Heart right ventricle (tissue), 16 donors: Measurements from ENCODE around the gene SPACDR. TPM values are rescaled to one million over a fixed set of nuclear protein-coding genes. Genes with fewer than 3 reads are reported as not detected.
A peak's percentile ranks its signal among the peaks of the same experiment; 100 is the strongest.

ENCODE experiments used
- ATAC-seq, 8 donors: fragments of 200-7000 bp; cut with Tn5 transposase; one replicate each; pipeline ENCODE4 v1.9.1; 2020; ENCODE audit warnings: mild to moderate bottlenecking in 8 of 8, moderate library complexity in 8 of 8, moderate number of reproducible peaks in 1 of 8
- DNase-seq, 2 donors: peaks; one replicate each; pipeline ENCODE4 v3.0.0-alpha.2; 2020
- H3K27ac ChIP-seq, 10 donors: fragments of 200-600 bp; sonication (generic) in 2 of 10; one replicate each; pipeline versions ENCODE4 v1.5.0 to v1.8.0; 2020 to 2022; ENCODE audit warnings: mild to moderate bottlenecking in 3 of 10
- H3K27me3 ChIP-seq, 7 donors: fragments of 200-600 bp; one replicate each; pipeline ENCODE4 v1.8.0; 2021 to 2022; ENCODE audit warnings: mild to moderate bottlenecking in 2 of 7
- H3K36me3 ChIP-seq, 9 donors: fragments of 200-600 bp; sonication (generic) in 1 of 9; one replicate each; pipeline versions ENCODE4 v1.5.0 to v1.8.0; 2020 to 2022; ENCODE audit warnings: mild to moderate bottlenecking in 2 of 9
- H3K4me1 ChIP-seq, 9 donors: fragments of 200-600 bp; sonication (generic) in 1 of 9; one replicate each; pipeline versions ENCODE4 v1.5.0 to v1.8.0; 2020 to 2022; ENCODE audit warnings: mild to moderate bottlenecking in 4 of 9
- H3K4me3 ChIP-seq, 10 donors: fragments of 200-600 bp; sonication (generic) in 2 of 10; one replicate each; pipeline versions ENCODE4 v1.5.0 to v1.8.0; 2020 to 2022; ENCODE audit warnings: mild to moderate bottlenecking in 7 of 10, moderate library complexity in 2 of 10
- H3K9me3 ChIP-seq, 11 donors: fragments of 200-600 bp in 10 of 11; sonication (generic) in 2 of 11; one replicate each; pipeline versions ENCODE4 v1.5.0 to v1.8.0; 2013 to 2022; ENCODE audit warnings: mild to moderate bottlenecking in 2 of 11, control low read depth in 1 of 11, moderate library complexity in 1 of 11
- CTCF ChIP-seq, 9 donors: fragments of 200-600 bp; sonication (generic) in 2 of 9; IDR thresholded peaks; one replicate each; pipeline versions ENCODE4 v1.5.0 to v1.8.0; 2021 to 2022; ENCODE audit warnings: antibody characterized with exemption in 9 of 9, mild to moderate bottlenecking in 5 of 9, moderate library complexity in 1 of 9
- WGBS, 2 donors: extraction: QIAGEN DNeasy Blood & Tissue Kit; methylation state at CpG; one replicate each; pipeline ENCODE4 v1.1.7; 2013; ENCODE audit warnings: inconsistent platforms in 1 of 2; 5-methylcytosine and 5-hydroxymethylcytosine counted together
- intact Hi-C, 10 donors: fragments of 100-400 bp; cut with DNase I; formaldehyde crosslinking; loops; one replicate each; pipeline versions ENCODE4 v1.11.1 to v1.14.2; 2022
- polyA plus RNA-seq, 2 donors: library from polyadenylated mRNA; stranded (reverse); fragments of 200-250 nt; gene quantifications; one replicate each; pipeline ENCODE4 v1.2.3, GENCODE V29; 2013
- total RNA-seq, 10 donors: library from RNA; stranded (reverse); fragmentation: NEBNext Ultra II Directional in 3 of 10; extraction: Animal tissue kit (Norgen Biotek cat#: 25700) in 3 of 10; gene quantifications; one replicate each; pipeline versions ENCODE4 v1.2.1 to v1.2.4, GENCODE V29; 2021 to 2023
- donor health status: Arrhythmogenic right ventricular cardiomyopathy.
- donor health status: ischemic (EF 13 %, LVEDD 7.1; RV severe dilation, severe dysfunction).
- donor health status: healthy with polysubstance abuse.
- donor health status: DM: no; HTN: yes; CAD: no.
- donor health status: DM: no; HTN: no; CAD: no.
- donor health status: ischemic (EF 25% LVEDD 6.9; RV normal size, moderate dysfunction).
- donor health status: ischemic (EF 25% LVEDD 5.7; RV mildly dilated, moderate dysfunction).
- donor health status: healthy.
- donor health status: DM: yes; HTN: yes; CAD: no.
- donor health status: Ischemic cardiomyopathy.
- donor health status: ischemic (EF 35%, LVEDD 5.7; RV mildly dilated, moderate dysfunction).
- donor health status: nonischemic (EF 11% LVEDD 7.7; RV severe dilation, severe dysfunction).
- donor health status: DM: yes; HTN: yes; CAD: no.
- donor health status: PGD.
- donor health status: ischemic (EF 29% LVEDD 5.4; RV normal size, mild dysfunction).
- donor health status: nonischemic (EF 23%, LVEDD 6.1; RV moderate dilation, normal function).

SPACDR gene
- total and polyA plus RNA-seq, 12 donors, result 0.28 to 1.3 (median 0.77) TPM; not detected in 4

DNA sequence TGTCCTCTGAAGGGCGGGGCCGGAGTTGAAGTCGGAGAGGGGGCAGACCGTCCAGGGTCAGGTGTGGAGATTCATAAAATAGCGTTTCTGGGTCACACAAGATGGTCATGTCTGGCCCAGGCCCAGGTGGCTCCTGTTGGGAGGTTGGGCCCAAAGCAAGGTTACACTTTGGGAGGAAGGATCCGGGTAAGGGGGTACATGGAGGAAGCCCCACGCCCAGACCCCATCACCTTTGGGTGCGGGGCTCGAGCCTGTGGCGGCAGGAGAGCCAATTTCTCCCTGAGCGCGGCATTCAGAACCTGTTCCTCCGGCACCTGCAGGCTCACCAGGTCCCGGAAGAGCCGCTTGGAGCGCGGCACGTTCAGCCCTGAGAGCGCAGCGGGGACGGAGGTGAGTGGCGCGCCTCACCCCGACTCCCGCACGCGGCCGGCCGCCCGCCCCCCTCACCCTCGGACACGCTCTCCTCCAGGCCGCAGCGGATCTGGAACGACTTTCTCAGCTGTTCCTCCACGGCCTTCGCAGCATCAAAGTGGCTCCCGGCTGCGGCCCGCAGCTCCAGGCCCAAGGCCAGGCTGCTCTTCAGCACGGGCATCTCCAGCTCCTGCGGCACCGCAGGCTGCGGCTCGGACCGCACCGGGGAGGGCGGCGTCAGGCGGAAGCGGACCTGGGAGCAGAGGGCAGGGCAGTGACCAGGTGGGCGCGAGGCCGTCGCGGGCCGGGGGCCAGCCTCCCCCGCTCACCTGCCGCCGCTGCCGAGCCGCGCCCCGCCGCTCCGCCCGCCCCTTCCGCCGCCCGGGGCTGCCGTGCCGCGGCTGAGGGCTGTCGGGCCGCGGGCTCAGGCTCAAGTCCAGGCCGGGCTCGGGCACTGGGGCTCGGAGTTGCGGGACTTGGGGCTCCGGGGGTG is 28.4 kb downstream of the SPACDR start:
- intact Hi-C loops, result no loop called here
- whole genome bisulfite sequencing, 2 donors, result 2% methylated on average over 61 to 81 of the region's 81 CpGs

DNA sequence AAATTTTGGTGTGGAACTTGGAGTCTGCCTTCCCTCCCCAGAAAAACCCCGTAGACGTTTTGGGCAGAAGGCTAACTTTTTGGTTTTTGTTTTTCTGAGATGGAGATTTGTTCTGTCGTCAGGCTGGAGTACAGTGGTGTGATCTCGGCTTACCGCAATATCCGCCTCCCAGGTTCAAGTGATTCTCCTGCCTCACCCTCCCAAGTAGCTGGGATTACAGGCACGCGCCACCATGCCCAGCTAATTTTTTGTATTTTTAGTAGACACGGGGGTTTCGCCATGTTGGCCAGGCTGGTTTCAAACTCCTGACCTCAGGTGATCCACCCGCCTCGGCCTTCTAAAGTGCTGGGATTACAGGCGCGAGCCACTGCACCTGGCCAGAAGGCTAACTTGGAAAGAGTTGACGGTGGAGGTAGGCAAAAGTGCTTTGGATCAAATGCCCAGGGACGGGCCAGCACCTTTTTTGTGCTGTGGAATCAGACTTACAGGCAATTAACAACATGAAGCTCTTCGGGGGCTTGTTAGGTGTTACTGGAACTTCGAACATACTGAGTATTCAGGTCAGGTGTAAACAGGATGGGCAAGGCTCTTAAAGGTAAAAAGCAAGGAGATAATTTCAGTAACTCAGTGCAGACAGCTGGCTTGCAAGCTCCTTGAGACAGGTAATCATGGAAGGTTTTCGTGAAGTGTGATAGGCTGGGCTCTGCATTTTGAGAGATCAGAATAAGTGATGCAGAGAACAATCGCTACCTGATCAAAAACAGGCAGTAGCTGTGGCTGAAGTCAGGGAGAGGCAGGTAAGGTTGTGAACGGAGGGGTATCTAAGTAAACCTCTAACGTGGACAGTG is 29.5 kb downstream of the SPACDR start:
- TF ChIP-seq CTCF (IDR thresholded peaks at IDR 0.05), result no peak
- 87% methylated on average over 22 of the region's 22 CpGs for WGBS, 2 donors
- no peak for ATAC-seq
- Histone ChIP-seq H3K4me1 (peaks cover 12 to 58% (median 43%) of the 10 kb centered on the region in 9 donors), H3K4me3 (peak overlapping the region in 7 of 10 donors; percentile 73 to 98 (median 91)), H3K27me3 (no peaks in the 10 kb centered on the region), H3K27ac (peak overlapping the region in 5 of 10 donors; percentile 3 to 99 (median 97)), H3K36me3 (peaks cover 0 to 41% (median 16%) of the 10 kb centered on the region in 9 donors), H3K9me3 (no peaks in the 10 kb centered on the region)
- intact Hi-C loops, result loop anchor here in 1 of 10 donors (5.0 kb wide), 1 partner anchor 243 kb away; no protein-coding TSS in a partner anchor
- no peak for DNase-seq

More for the DNA sequence above, 28.4 kb downstream of the SPACDR start:
- peak overlapping the region; percentile 62 to 98 (median 91) for H3K4me3 ChIP-seq
- peaks cover 0 to 41% (median 16%) of the 10 kb centered on the region in 9 donors for H3K36me3 ChIP-seq
- peaks cover 9 to 54% (median 34%) of the 10 kb centered on the region in 9 donors for H3K4me1 ChIP-seq
- peak overlapping the region; percentile 91 to 99 (median 97) for H3K27ac ChIP-seq
- TF ChIP-seq CTCF (IDR thresholded peaks at IDR 0.05), result no peak
- DNase-seq (peak; percentile 29 to 42), ATAC-seq (peak in 6 of 8 donors; percentile 14 to 51 (median 32))
- H3K27me3 ChIP-seq, result no peaks in the 10 kb centered on the region
- H3K9me3 ChIP-seq, result no peaks in the 10 kb centered on the region

DNA sequence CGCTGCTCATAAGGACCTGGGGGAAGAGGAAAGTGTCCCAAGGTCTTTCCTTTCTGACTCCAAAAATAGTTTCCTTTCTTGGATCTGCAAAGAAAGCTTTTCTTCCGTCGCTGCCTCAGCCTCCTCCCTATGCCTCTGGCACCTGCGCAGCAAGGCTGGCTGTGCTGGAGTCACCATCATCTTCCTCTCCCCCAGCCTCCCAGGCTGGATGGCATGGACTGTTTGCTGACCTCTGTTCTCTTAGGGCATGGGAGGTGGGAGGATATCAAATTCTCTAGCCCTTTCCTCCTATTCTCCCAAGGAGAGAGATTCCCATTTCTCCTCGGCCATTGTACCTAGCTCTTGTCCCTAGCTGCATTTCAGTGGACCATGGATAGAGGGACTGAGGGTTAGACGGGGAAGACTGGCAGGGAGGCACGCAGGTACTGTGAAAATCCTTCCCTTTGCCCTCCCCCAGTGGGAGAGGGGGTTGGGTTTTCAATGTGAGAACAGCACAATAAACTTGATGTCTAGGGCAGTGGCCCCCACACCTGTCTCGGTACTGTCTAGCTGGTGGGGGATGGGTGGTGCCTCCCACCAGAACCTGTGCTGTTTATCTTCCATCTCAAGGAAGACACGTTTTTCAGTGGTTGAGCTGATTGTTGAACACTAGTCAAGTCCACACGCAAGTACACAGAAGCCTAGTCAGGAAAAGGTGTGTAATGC is 30.3 kb downstream of the SPACDR start:
- intact Hi-C loops, result loop anchor here in 1 of 10 donors (5.0 kb wide), 1 partner anchor 244 kb away; no protein-coding TSS in a partner anchor
- Histone ChIP-seq H3K4me1 (peaks cover 12 to 58% (median 43%) of the 10 kb centered on the region in 9 donors), H3K4me3 (no peak overlapping the region), H3K9me3 (no peaks in the 10 kb centered on the region), H3K27me3 (no peaks in the 10 kb centered on the region), H3K27ac (peak overlapping the region in 2 of 10 donors; percentile 31 to 34), H3K36me3 (peaks cover 0 to 41% (median 16%) of the 10 kb centered on the region in 9 donors)
- ATAC-seq (no peak), DNase-seq (no peak)
- TF ChIP-seq CTCF (IDR thresholded peaks at IDR 0.05), result no peak
- WGBS, 2 donors, result 72 to 73% methylated on average over 10 of the region's 10 CpGs
